GM15510 (cell line): ENCODE measurements around the gene IBA57.

ENCODE experiments used
- POLR2A ChIP-seq: IDR thresholded peaks from 3 replicates; pipeline ENCODE4 v1.6.1; 2011; ENCODE audit warnings: borderline replicate concordance; ENCODE audit not compliant: insufficient read length; ENCODE audit errors: extremely low read depth

The IBA57 gene

GRCh38 chr1:228226956-228227791 lies 61.6 kb downstream of the IBA57 start:
- TF ChIP-seq POLR2A = no peak

GRCh38 chr1:228228601-228229074 lies 63.0 kb downstream of the IBA57 start:
- no peak for TF ChIP-seq POLR2A

GRCh38 chr1:228231189-228231588 lies 65.6 kb downstream of the IBA57 start:
- TF ChIP-seq POLR2A = no peak
